K562 (cell line): ENCODE measurements around the gene MAP7D1. TPM values are rescaled to one million over a fixed set of nuclear protein-coding genes. Genes with fewer than 3 reads are reported as not detected.

Experiments
- ATAC-seq: fragments of 200-7000 bp; cut with Tn5 transposase; 3 replicates; pipeline ENCODE4 v1.9.1; 2020; ENCODE audit warnings: moderate library complexity
- BruUV-seq: library from RNA; stranded (reverse); fragments of 400-500 nt; replicated peaks from 2 replicates; lab custom pipeline; 2021; lab: Mats Ljungman, UMichigan
- CTCF ChIA-PET: fragments of 300-600 bp; formaldehyde crosslinking; extraction: SDS; loops from one replicate; lab custom pipeline; 2021; ENCODE audit warnings: low intra/inter-chr PET ratio; lab: Yijun Ruan, JAX
- POLR2A ChIA-PET: fragments of 300-600, 350-650 bp; sonication (Branson Sonifier 250); formaldehyde crosslinking; extraction: SDS; loops from one replicate; lab custom pipeline; 2021; ENCODE audit warnings: antibody characterized with exemption, inconsistent platforms; lab: Yijun Ruan, JAX
- DNase-seq, 4 experiments: peaks; one replicate each; pipeline versions ENCODE4 v3.0.0 to v3.0.0-alpha.2; 2011 to 2018; ENCODE audit warnings: low spot score in 3 of 4, mixed read lengths in 3 of 4; ENCODE audit errors: extremely low read depth in 1 of 4
- FAIRE-seq: peaks from 2 replicates; lab custom pipeline; 2011; peaks lifted over from hg19 to GRCh38; lab: Jason Lieb, UNC
- H2AFZ ChIP-seq: 2 replicates; pipeline ENCODE4 v1.6.0; 2011; ENCODE audit warnings: low read depth, low read length, control low read depth, inconsistent platforms
- H3K27ac ChIP-seq: fragments of 200-600 bp; 3 replicates; pipeline ENCODE4 v1.8.0; 2011; ENCODE audit warnings: low read depth, mild to moderate bottlenecking, control low read depth, inconsistent platforms, low read length, moderate library complexity, mixed read lengths; ENCODE audit errors: extremely low read depth
- H3K27me3 ChIP-seq, 2 experiments: fragments of 300-600 bp in 1 of 2; 2 replicates in 1 of 2; 3 replicates in 1 of 2; pipeline versions ENCODE4 v1.6.0 to v1.8.0; 2011; ENCODE audit warnings: inconsistent platforms in 2 of 2, low read length in 2 of 2, mild to moderate bottlenecking in 1 of 2, mixed read lengths in 1 of 2, moderate library complexity in 1 of 2; ENCODE audit not compliant: control insufficient read depth in 2 of 2, insufficient read depth in 2 of 2
- H3K36me3 ChIP-seq: fragments of 300-600 bp; 3 replicates; pipeline ENCODE4 v1.8.0; 2011; ENCODE audit warnings: mild to moderate bottlenecking, low read length, inconsistent platforms; ENCODE audit not compliant: control insufficient read depth, insufficient read depth
- H3K4me1 ChIP-seq, 2 experiments: fragments of 200-600 bp in 1 of 2; replicated peaks in 1 of 2; 2 replicates in 1 of 2; 3 replicates in 1 of 2; pipeline versions ENCODE4 v1.5.1 to v1.8.0; 2011; ENCODE audit warnings: inconsistent platforms in 2 of 2, low read length in 2 of 2, mild to moderate bottlenecking in 1 of 2, mixed read lengths in 1 of 2, moderate library complexity in 1 of 2; ENCODE audit not compliant: control insufficient read depth in 2 of 2, insufficient read depth in 2 of 2
- H3K4me2 ChIP-seq: 2 replicates; pipeline ENCODE4 v1.6.1; 2011; ENCODE audit warnings: low read length, control low read depth, inconsistent platforms, mixed read lengths; ENCODE audit not compliant: insufficient read depth
- H3K4me3 ChIP-seq: fragments of 200-600 bp; sonication (generic), shearing (Covaris generic); 2 replicates; pipeline ENCODE4 v1.5.1; 2016; ENCODE audit warnings: control low read depth, inconsistent platforms
- H3K79me2 ChIP-seq: fragments of 200-600 bp; 3 replicates; pipeline ENCODE4 v1.8.0; 2011; ENCODE audit warnings: low read length, inconsistent platforms; ENCODE audit not compliant: control insufficient read depth, insufficient read depth
- H3K9ac ChIP-seq, 2 experiments: 2 replicates each; pipeline versions ENCODE4 v1.6.0 to v1.6.1; 2011; ENCODE audit warnings: low read depth in 2 of 2, low read length in 2 of 2, control low read depth in 1 of 2, inconsistent platforms in 1 of 2, mild to moderate bottlenecking in 1 of 2, mixed read lengths in 1 of 2; ENCODE audit not compliant: insufficient read depth in 1 of 2
- H3K9me1 ChIP-seq: one replicate; pipeline ENCODE4 v1.6.0; 2011; ENCODE audit warnings: inconsistent platforms, mild to moderate bottlenecking, low read length, moderate library complexity; ENCODE audit not compliant: control insufficient read depth, insufficient read depth
- H3K9me3 ChIP-seq: replicated peaks from 2 replicates; pipeline ENCODE4 v1.5.1; 2011; ENCODE audit warnings: low read depth, low read length, inconsistent platforms; ENCODE audit not compliant: control insufficient read depth, insufficient read depth
- H4K20me1 ChIP-seq: replicated peaks from 2 replicates; pipeline ENCODE4 v1.6.1; 2011; ENCODE audit warnings: low read length, inconsistent platforms, mixed read lengths; ENCODE audit not compliant: control insufficient read depth, insufficient read depth
- MTA2 ChIP-seq: fragments of 450-650 bp; IDR thresholded peaks from 2 replicates; pipeline ENCODE4 v1.6.1; 2016; ENCODE audit warnings: low read depth
- NRF1 ChIP-seq, 2 experiments: fragments of 450-650 bp; IDR thresholded peaks in 1 of 2; conservative IDR thresholded peaks in 1 of 2; 2 replicates each; pipeline ENCODE4 v1.6.1; 2014; ENCODE audit warnings: mild to moderate bottlenecking in 2 of 2
- SLC30A9 ChIP-seq: fragments of 250-450 bp; sonication (Bioruptor Pico); IDR thresholded peaks from 2 replicates; pipeline ENCODE4 v1.8.0; 2022; ENCODE audit warnings: mild to moderate bottlenecking, moderate library complexity
- ZNF146 ChIP-seq: IDR thresholded peaks from one replicate; pipeline ENCODE4 v1.6.1; 2018; ENCODE audit warnings: missing compliant biosample characterization; ENCODE audit not compliant: unreplicated experiment
- ZNF778 ChIP-seq: fragments of 450-650 bp; formaldehyde crosslinking; IDR thresholded peaks from 2 replicates; pipeline ENCODE4 v1.4.0; 2020; ENCODE audit warnings: mild to moderate bottlenecking, moderate library complexity
- WGBS: fragments of 100-300 bp; shearing (Covaris generic); methylation state at CpG from one replicate; pipeline ENCODE4 v1.1.6; 2016; ENCODE audit warnings: low coverage, mixed read lengths; ENCODE audit not compliant: insufficient coverage; ENCODE audit errors: missing lambda C conversion rate; 5-methylcytosine and 5-hydroxymethylcytosine counted together
- in situ Hi-C: fragments of 300-500 bp; cut with MboI; formaldehyde crosslinking; loops from 4 replicates; pipeline ENCODE4 v1.15.0; 2018; ENCODE audit warnings: inconsistent platforms, mixed read lengths
- intact Hi-C: fragments of 100-400 bp; cut with micrococcal nuclease; formaldehyde crosslinking; loops from 2 replicates; pipeline ENCODE4 v1.14.2; 2022
- polyA plus RNA-seq, 8 experiments: library from polyadenylated mRNA; depleted of rRNA in 4 of 8; stranded (reverse) in 5 of 8; unstranded in 3 of 8; fragments of >200 nt; fragmentation: Nextera tagmentation in 2 of 8; fragmentation: Illumina TruSeq in 1 of 8; extraction: Ambion mirVana in 2 of 8; extraction: Trizol in 1 of 8; gene quantifications; 2 replicates each; pipeline versions ENCODE4 v1.2.1 to v1.2.3, GENCODE V29; 2011 to 2014; ENCODE audit warnings: inconsistent platforms in 1 of 8, missing spikeins in 1 of 8
- total RNA-seq, 7 experiments: library from RNA; depleted of rRNA in 6 of 7; stranded (reverse); fragments of >200 nt in 6 of 7; fragmentation: Illumina TruSeq in 2 of 7; extraction: Trizol in 2 of 7; gene quantifications; 2 replicates each; pipeline versions ENCODE4 v1.2.1 to v1.2.3, GENCODE V29; 2011 to 2021; ENCODE audit warnings: low replicate concordance in 1 of 7
- TF ChIP-seq, protein P1 (sequence below): fragments of 450-650 bp; formaldehyde crosslinking; IDR thresholded peaks from 2 replicates; pipeline ENCODE4 v1.4.0; 2020; ENCODE audit warnings: mild to moderate bottlenecking
- TF ChIP-seq, protein P2 (sequence below): sonication (generic); formaldehyde crosslinking; IDR thresholded peaks from 2 replicates; pipeline ENCODE4 v1.8.0; 2022; ENCODE audit warnings: missing genetic modification reagents, mild to moderate bottlenecking, borderline replicate concordance

MAP7D1 gene
- total and polyA plus RNA-seq, 9 of the 15 experiments (the other 6 are each of a cell fraction or from before 2014, with no cell fraction given) = 3.6 to 108 (median 34.5) TPM

DNA sequence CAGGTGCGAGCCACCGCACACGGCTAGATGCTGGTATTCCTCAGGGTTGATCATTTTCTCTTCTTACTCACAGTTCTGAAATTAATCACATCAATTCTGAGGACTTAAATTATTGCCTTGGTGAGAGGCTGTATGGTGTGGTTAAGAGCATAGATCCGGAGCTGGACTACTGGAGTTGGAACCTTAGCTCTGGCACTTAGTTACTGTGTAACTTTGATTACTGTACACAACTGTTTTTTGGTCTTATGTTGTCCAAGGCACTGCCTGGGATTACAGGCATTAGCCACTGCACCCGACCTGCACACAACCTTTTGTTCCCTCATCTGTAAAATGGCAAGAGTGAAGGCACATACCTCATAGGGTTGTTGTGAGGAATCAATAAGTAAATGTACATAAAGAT, 42.7 kb downstream of the MAP7D1 start:
- Histone ChIP-seq H2AFZ (no peak overlapping the region), H3K9me1 (no peaks in the 10 kb centered on the region), H3K9ac (no peak overlapping the region), H4K20me1 (no peaks in the 10 kb centered on the region), H3K36me3 (no peaks in the 10 kb centered on the region), H3K27me3 (no peaks in the 10 kb centered on the region), H3K27ac (no peak overlapping the region), H3K79me2 (no peaks in the 10 kb centered on the region), H3K4me3 (no peak overlapping the region), H3K4me1 (peaks cover 0 to 8% of the 10 kb centered on the region in 2 experiments; a peak in 3 of 5 replicates), H3K9me3 (no peaks in the 10 kb centered on the region), H3K4me2 (no peak overlapping the region)
- ChIA-PET POLR2A (interaction anchor here (0.5 kb wide), 1 partner anchor 31 kb away, joined by 3 read pairs; no protein-coding TSS in a partner anchor), CTCF (no interaction called here)
- DNase-seq (no peak), ATAC-seq (no peak), FAIRE-seq (no peak)
- in situ Hi-C loops (no loop called here), intact Hi-C loops (no loop called here)
- BruUV-seq = no TSS peak
- TF ChIP-seq SLC30A9 (no peak), NRF1 (conservative IDR thresholded peaks at IDR 0.05 in 1 of 2, IDR thresholded peaks at IDR 0.05 in 1 of 2) (no peak), ZNF146 (CRISPR knock-in tag) (no peak), MTA2 (no peak), ZNF778 (CRISPR knock-in tag) (no peak)
- TF ChIP-seq, protein P1, sequence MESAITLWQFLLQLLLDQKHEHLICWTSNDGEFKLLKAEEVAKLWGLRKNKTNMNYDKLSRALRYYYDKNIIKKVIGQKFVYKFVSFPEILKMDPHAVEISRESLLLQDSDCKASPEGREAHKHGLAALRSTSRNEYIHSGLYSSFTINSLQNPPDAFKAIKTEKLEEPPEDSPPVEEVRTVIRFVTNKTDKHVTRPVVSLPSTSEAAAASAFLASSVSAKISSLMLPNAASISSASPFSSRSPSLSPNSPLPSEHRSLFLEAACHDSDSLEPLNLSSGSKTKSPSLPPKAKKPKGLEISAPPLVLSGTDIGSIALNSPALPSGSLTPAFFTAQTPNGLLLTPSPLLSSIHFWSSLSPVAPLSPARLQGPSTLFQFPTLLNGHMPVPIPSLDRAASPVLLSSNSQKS = no peak
- TF ChIP-seq, protein P2, sequence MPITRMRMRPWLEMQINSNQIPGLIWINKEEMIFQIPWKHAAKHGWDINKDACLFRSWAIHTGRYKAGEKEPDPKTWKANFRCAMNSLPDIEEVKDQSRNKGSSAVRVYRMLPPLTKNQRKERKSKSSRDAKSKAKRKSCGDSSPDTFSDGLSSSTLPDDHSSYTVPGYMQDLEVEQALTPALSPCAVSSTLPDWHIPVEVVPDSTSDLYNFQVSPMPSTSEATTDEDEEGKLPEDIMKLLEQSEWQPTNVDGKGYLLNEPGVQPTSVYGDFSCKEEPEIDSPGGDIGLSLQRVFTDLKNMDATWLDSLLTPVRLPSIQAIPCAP (CRISPR knock-in tag) = no peak
- WGBS = 62% methylated on average over 5 of the region's 5 CpGs
